OCI-LY3 (cell line): ENCODE data around the gene TOP1.

Experiments
- CTCF ChIP-seq: fragments of 200-600, 300-600 bp; sonication (generic); IDR thresholded peaks from 2 replicates; pipeline ENCODE4 v1.5.1; 2014; ENCODE audit warnings: antibody characterized with exemption, low read length, low read depth
- EZH2phosphoT487 ChIP-seq: fragments of 200-600 bp; shearing (Covaris generic); IDR thresholded peaks from 2 replicates; pipeline ENCODE4 v1.6.1; 2018; ENCODE audit warnings: antibody characterized with exemption, mixed run types, low read depth

- TF ChIP-seq CTCF (no peak), EZH2phosphoT487 (no peak)
Observed at GRCh38 chr20:41171736-41172295, 143.2 kb downstream of the TOP1 start.
